B cell (primary cell): Measurements from ENCODE around the gene IER5L.

Experiments
- CTCF ChIP-seq: fragments of 200-600 bp; IDR thresholded peaks from one replicate; pipeline ENCODE4 v1.8.0; 2022; ENCODE audit warnings: antibody characterized with exemption, mild to moderate bottlenecking
- EZH2 ChIP-seq: IDR thresholded peaks from 2 replicates; pipeline ENCODE4 v1.6.1; 2012; ENCODE audit warnings: borderline replicate concordance, low read depth, mild to moderate bottlenecking, moderate library complexity, low read length; ENCODE audit not compliant: insufficient read depth, poor library complexity, severe bottlenecking

- TF ChIP-seq CTCF, result no peak
- no peak for TF ChIP-seq EZH2
Observed at GRCh38 chr9:129209580-129209979, 31.5 kb upstream of the IER5L start.
